Stomach (tissue), 4 donors: ENCODE measurements around the gene MRAS.

ENCODE experiments used
- CTCF ChIP-seq, 7 experiments: fragments of 450-650 bp in 4 of 7; fragments of 200-600 bp in 3 of 7; sonication (generic) in 3 of 7; IDR thresholded peaks; one replicate each; pipeline ENCODE4 v1.5.1; 2016 to 2019; ENCODE audit warnings: antibody characterized with exemption in 7 of 7, control low read depth in 2 of 7, mild to moderate bottlenecking in 1 of 7
- POLR2A ChIP-seq, 4 donors: fragments of 450-650 bp; IDR thresholded peaks; one replicate each; pipeline ENCODE4 v1.6.1; 2016; ENCODE audit warnings: antibody characterized with exemption in 4 of 4, control low read depth in 2 of 4, mild to moderate bottlenecking in 1 of 4, moderate library complexity in 1 of 4

- no peak for TF ChIP-seq CTCF (IDR thresholded peaks at IDR 0.05)
- no peak for TF ChIP-seq POLR2A (IDR thresholded peaks at IDR 0.05)
Measured at GRCh38 chr3:138429665-138430064, 81.3 kb downstream of the MRAS start.
